ENCODE data around the gene PTTG2.

DNA sequence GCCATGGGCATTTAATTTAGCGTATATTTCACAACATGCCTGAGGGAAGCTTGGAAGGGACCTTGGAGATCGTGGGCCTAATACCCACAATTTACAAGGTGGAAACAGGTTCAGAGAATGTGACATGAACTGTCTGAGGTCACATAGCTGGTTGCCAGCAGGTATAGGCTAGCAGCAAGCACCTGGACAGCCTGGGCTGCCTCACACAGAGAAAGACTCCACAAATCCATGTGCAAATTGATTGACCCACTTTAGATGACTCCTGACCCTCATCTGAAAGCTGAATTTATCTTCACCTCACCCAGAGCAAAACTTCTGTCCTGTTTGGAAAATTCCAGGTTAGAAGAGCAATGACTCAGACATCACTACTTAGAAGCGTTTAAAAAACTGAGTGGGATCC, 5.8 kb downstream of the PTTG2 start:
- TF ChIP-seq, protein P1, sequence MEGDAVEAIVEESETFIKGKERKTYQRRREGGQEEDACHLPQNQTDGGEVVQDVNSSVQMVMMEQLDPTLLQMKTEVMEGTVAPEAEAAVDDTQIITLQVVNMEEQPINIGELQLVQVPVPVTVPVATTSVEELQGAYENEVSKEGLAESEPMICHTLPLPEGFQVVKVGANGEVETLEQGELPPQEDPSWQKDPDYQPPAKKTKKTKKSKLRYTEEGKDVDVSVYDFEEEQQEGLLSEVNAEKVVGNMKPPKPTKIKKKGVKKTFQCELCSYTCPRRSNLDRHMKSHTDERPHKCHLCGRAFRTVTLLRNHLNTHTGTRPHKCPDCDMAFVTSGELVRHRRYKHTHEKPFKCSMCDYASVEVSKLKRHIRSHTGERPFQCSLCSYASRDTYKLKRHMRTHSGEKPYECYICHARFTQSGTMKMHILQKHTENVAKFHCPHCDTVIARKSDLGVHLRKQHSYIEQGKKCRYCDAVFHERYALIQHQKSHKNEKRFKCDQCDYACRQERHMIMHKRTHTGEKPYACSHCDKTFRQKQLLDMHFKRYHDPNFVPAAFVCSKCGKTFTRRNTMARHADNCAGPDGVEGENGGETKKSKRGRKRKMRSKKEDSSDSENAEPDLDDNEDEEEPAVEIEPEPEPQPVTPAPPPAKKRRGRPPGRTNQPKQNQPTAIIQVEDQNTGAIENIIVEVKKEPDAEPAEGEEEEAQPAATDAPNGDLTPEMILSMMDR (IDR thresholded peaks at IDR 0.05), result no peak
- TF ChIP-seq POLR2A (IDR thresholded peaks at IDR 0.05), result no peak

Data from body of pancreas (tissue), 4 donors.